NOMO-1 treated with dmso at 0.1 percent for 144 hours (cell line): Measurements from ENCODE around the gene PMEL.
"Not testable (repeated sequence)": the region's sequence is repeated elsewhere in the genome, so short reads cannot be mapped to it uniquely, and the experiment has no call there.

ENCODE experiments used
- DNase-seq: peaks from one replicate; lab custom pipeline; 2025; ENCODE audit not compliant: unreplicated experiment; lab: John Stamatoyannopoulos, UW

PMEL gene

DNA sequence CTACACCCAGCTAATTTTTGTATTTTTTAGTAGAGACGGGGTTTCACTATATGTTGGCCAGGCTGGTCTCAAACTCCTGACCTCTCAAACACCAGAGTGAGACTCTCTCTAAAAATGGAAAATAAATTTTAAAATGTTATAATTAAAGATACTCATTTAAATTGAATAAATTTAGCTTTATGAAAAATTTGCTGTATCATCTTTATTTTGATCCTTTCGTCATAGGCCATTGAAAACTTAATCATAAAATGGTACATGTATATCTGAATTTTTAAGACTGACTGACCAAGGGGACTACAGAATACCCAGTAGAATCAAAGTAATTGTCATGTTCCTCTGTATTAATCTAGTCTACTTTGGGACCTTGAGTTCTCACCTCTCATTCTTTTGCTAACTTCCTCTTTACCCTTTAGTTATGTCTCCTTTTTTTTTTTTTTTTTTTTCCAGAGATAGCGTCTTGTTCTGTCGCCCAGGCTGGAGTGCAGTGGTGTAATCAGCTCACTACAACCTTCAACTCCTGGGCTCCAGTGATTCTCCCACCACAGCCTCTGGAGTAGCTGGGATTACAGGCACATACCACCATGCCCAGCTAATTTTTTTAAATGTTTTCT lies 17.5 kb upstream of the PMEL start:
- DNase-seq, result no peak

DNA sequence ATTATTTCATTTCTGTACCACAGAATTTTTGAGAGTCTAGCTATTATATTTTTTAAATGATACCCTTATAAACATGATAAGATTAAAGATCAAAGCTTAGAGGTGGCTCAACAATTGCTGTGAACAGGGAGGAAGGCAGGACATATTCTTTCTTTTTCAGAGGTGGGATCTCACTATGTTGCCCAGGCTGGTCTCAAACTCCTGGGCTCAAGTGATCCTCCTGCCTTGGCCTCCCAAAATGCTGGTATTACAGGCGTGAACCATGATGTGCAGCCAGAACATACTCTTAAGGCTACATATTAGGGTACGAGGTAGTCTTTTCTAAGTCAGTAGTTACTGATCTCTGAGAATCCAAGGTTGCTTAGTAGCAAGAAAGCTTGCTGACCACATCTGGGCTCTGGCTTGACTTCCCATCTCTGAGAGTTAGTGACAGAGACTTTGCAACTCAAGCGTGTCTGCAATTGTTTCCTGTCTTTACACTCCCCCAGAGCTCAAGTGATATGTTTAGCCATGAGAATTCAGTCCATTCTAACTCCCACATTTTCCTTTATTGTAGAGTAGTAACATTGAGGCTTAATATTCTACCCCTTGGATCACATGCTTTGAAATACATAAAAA lies 16.6 kb upstream of the PMEL start:
- DNase-seq, result no peak

DNA sequence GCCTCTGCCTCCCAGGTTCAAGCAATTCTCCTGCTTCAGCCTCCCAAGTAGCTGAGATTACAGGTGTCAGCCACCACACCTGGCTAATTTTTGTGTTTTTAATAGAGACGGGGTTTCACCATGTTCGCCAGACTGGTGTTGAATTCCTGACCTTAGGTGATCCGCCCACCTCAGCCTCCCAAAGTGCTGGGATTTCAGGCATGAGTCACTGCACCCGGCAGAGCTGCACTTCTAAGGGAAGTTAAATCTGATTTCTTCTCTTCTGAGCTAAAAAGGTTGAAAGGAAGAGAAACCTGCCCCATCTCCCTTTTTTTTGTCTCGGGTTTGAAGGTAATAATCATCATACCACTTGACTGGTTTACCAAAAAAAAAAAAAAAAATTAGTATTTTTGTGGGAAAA lies 16.0 kb upstream of the PMEL start:
- DNase-seq, result not testable (repeated sequence)

DNA sequence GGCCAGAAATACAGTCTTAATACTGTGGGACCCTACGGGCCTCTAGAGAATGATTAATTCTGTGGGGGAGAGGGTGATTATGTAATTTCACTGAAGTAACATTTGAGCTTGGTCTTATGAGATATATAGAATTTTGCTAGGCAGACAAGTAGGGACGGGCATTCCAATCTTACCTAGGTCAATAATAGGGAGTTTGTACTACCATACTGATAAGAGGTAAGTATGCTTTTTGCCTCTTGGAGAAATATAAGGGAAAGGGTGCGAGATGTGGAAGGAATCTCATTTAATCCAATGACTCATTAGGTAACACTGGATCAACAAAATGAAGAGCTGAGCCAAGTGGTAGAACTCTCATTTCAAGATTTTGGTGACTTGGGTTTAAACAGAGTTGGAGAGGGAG lies 13.2 kb upstream of the PMEL start:
- no peak for DNase-seq

DNA sequence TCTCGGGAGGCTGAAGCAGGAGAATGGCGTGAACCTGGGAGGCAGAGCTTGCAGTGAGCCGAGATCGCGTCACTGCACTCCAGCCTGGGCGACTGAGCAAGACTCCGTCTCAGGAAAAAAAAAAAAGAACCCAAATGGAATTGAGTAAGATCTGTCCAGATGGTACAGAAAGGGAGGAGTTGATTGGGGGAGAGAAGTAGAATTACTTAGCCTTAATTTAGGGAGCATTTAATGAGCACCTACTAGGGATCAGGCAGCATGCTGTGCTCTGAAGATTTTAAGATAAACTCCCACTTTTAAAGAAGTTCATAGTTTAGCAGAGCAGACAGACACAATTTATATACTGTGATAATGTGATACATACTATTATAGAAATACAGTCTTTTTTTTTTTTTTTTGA lies 12.6 kb upstream of the PMEL start:
- no peak for DNase-seq

DNA sequence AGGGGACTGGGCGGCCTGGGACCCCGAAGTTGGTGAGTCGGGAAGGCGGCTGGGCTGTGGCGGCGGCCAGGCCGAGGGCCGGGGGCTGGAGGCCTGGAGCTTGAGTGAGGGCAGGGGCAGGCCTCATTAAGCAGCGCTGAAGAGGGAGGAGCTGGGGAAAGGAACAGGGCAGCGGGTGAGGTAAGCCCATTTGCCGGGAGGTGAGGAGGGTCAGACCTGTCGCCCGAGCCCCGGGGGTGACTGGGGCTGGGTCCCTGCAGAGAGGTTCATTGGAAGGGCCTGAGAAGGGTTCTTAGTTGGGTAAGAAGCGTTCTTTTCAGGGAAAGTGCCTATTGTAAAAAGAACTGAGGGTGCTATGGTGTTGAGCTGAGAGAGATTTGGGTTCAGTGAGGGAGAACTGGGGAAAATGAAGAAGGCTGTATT lies 8.5 kb upstream of the PMEL start:
- peak; percentile 32 for DNase-seq

DNA sequence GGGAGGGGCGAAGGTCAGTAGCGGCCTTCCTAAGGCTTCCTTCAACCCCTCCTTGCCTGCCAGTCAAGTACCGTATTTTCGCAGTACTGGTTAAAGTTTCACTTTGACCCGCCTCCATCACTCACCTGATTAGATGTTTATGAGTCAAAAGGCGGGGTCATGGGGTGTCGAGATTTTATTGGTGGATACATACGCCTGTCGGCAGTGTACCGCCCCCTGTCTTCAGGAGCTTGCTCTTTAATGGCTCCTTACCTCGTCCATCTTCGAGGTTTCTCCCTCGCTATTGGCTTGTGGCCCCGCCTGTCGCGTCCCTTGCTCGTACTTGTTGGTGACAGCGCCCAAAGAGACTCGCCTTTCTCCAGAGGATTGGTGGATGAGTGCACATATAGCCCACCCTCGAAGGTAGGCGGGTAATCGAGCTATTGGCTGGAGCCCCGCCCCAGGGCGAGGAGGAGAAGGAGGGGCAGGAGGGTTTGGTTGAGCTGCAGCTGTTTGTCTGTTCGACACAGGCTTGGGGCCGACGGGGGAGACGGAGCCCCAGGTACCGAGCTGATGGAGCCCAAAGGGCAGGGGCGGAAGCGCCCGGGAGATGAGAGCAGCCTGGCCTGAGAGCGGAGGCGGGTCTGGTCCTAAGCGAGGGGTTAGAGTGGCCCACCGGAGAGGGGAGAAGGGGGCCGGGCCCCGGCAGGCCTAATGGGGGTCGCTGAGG lies 7.9 kb upstream of the PMEL start, which contains the start of gene RAB5B:
TSS of gene RAB5B (plus strand) at position 480 of the 709 bp plus-strand sequence. CDS start 12,883 bp downstream, outside the sequence.
- DNase-seq, result peak; percentile 100

DNA sequence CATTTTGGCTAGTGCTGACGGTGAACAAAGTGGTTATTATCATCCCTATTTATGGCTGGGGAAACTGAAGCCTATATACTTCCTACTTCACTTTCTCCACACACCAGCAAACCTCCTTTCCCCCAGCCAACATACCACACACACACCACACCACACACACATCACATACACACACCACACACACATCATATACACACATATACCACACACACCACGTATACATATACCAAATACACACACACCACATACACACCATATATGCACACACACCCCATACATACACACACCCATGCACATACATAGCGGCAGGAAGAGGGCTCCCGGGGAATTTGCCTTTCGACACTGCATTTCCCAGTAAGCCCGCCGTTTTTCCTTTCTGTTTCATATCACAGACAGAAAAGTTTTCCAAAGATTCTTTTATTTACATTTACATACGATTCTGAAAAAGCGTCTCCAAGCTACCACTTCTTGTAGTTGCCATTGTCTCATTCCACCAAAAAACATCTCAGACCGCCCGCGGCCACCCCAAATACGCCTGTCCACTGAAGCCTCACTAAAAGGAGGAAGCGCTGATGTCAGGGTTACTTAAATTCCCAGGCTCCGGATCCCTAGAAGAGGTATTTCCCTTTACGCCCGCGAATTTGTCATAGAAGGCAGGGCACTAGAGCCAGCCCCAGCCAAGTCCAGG lies 7.2 kb upstream of the PMEL start:
- no peak for DNase-seq

DNA sequence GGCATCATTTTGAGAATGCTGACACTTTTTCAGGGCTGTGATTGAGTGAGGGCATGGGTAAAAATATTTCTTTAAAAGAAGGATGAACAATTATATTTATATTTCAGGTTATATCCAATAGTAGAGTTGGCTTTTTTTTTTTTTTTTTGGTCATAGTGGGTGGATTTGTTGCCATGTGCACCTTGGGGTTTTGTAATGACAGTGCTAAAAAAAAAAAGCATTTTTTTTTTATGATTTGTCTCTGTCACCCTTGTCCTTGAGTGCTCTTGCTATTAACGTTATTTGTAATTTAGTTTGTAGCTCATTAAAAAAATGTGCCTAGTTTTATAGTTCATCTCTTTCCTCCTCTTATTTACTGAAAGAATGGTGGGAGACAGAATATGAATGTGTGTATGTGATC lies 6.6 kb upstream of the PMEL start:
- no peak for DNase-seq

DNA sequence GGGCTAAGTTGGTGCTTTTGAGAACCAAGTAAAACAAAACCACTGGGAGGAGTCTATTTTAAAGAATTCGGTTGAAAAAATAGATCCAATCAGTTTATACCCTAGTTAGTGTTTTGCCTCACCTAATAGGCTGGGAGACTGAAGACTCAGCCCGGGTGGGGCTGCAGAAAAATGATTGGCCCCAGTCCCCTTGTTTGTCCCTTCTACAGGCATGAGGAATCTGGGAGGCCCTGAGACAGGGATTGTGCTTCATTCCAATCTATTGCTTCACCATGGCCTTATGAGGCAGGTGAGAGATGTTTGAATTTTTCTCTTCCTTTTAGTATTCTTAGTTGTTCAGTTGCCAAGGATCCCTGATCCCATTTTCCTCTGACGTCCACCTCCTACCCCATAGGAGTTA lies 6.2 kb upstream of the PMEL start:
- DNase-seq, result no peak

DNA sequence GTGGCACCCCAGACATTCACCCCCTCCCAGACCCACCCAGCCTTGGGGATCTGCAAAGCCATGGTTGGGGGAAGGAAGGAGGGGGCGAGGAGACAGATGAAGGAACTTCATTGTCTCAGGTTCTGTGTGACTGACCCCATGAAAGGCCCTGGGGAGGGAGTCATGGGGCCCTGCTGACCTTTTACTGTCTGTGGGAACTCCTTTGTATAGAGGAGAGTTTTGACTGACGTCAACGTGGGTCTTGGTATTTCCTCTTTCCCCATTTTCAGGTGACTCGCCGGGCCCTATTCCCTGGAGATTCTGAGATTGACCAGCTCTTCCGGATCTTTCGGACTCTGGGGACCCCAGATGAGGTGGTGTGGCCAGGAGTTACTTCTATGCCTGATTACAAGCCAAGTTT lies 4.9 kb upstream of the PMEL start:
- no peak for DNase-seq

DNA sequence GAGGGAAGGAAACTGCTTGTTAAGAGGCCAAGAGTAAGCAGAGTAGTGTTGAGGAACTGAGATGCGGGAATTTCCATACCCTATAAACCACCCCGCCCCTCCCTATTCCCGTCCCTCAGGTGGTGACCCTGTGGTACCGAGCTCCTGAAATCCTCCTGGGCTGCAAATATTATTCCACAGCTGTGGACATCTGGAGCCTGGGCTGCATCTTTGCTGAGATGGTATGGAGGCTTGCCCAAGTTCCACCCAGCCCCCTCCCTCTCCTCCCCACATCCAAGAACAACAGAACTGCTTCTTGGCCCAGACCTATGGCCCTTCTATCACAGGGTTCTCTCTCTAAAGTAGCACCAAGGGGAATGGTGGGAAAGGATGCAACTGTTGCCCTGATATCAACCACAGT lies 3.5 kb upstream of the PMEL start:
- DNase-seq, result no peak

DNA sequence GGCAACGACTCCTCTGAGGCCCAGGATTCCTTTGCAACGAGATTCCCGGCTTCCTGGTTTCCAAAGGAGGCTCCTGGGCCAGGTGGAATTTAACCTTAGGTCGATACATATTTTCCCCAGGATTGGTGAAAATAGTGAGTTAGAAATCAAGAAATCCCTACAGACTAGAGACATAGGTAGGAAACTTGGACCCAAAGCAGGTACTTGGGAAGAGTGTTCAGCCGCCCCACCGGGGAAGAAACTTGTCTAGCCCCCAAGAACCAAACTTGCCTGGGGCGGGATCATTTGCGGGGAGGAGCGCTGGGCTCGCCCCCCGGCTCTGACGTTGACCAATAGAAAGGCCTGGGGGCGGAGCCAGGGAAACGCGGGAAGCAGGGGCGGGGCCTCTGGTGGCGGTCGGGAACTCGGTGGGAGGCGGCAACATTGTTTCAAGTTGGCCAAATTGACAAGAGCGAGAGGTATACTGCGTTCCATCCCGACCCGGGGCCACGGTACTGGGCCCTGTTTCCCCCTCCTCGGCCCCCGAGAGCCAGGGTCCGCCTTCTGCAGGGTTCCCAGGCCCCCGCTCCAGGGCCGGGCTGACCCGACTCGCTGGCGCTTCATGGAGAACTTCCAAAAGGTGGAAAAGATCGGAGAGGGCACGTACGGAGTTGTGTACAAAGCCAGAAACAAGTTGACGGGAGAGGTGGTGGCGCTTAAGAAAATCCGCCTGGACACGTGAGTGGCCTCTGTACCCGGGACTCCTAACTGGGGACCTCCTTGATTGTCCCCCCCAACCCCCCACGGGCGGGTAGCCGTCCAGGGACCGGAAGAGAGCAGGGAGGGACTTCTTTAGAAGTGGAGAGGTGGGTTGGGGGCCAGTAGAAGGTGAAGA lies 803 bp upstream of the PMEL start, which contains the start of gene CDK2:
TSS of gene CDK2 (plus strand) at position 423 of the 874 bp plus-strand sequence. CDS start at position 602, 179 bp downstream.
- DNase-seq, result peak; percentile 82

DNA sequence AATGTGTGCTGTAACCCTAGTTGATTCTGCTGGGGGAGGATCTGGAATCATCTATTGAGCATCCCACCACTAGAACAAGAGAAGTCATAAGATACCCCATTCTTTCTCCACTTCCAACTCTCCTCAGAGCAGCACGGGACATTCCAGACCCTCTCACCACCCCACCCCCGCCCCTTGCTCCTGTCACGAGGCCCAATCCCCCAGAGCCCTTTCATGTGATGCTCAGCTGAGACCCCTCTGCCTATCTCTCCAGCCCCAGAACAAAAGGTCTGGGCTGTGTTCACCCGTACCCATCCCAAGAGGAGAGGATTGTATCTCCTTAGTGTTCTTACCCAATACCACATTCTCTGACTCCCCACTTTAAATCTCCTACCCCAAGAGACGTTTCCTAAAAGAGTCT lies 602 bp downstream of the PMEL start:
- DNase-seq, result no peak

DNA sequence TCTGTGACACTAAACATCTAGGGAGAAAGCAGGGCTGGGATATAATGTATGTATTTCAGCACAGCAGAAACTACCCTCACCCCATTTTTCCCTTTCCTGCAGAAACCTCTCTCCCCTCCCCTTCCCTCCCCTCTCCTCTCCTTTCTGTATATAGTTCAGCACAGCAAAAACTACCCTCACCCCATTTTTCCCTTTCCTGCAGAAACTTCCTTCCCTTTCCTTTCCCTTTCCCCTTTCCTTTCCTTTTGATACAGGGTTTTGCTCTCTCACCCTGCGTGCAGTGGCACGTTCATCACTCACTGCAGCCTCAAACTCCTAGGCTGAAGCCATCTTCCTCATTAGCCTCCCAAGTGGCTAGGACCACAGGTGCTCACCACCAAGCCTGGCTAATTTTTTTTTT lies 2.1 kb downstream of the PMEL start:
- DNase-seq, result no peak

DNA sequence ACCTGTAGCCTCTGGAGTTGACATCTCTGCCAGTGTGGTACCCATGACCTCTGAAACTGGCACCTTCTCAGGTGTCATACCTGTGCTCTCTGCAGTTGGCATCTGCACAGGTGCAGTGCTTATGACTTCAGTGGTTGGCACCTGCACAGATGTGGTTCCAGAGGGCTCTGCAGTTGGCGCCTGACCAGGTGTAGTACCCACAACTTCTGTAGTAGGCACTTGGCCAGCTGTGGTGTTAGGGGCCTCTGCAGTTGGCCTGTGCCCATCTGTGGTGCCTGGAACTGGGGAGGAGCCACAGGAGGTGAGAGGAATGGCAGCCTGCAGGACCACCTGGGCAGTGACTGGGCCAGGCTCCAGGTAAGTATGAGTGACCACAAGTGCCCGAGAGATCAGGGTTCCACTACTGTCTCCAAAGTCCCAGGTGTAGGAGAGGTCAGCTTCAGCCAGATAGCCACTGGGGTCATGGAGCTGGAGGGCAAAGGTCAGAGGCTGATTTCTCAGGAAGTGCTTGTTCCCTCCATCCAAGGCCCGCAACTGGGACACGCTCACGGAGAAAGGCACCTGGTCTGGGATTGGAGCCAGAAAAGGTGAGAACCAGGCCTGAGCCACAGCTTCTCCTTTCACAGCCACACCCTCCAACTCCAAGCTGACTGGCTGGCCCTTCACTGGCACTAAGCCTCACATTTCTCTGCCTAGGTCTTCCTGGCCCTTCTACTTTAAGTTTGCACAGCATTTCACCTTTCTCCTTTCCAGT lies 8.6 kb downstream of the PMEL start:
- no peak for DNase-seq

DNA sequence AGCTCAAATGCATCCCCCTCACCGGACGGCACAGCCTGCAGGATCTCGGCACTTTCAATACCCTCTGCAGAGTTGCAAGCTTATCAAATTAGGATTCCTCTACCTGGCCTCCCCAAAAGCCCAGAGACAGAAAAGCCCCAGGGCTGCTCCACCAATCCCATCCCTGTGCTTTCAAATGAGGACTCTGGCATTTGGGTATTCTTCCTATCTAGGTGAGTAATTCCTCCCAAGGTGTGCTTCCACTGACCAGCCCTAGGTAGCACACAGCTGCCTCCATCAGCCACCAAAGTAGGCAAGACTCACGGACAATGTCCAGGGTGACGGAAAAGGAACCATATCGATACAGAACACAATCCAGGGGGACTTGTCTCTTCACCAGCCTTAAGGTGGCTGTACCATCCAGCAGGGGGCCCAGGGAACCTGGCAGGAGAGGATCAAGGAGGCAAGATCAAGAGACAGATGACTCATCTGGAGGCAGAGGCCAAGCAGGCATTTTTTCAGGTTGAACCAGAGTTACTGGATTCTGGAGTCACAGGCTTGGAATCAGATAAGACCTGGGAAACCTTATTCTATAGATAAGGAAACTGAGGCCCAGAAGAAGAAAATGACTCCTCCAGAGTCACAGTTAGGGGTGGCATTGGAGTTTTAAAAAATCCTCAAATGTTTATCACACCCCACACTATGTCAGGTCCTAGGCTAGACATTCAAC lies 9.9 kb downstream of the PMEL start:
- no peak for DNase-seq

DNA sequence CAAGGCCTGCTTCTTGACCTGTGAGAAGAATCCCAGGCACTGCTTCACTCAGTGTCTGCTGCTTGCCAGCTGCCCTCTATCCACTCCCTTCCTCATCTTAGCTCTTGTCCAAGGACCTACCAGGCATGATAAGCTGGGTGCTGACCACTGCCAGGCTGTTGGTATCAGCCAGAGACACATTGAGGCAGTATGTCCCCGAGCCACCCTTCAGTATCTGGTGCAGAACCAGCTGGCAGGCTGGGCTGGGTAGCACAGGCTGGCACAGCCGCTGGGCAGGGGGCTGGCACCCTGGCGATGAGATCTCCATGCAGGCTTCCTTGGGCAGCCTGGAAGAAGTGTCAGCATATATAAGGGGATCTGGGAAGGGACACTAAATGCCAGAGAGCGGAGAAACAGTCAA lies 10.5 kb downstream of the PMEL start:
- DNase-seq, result no peak

DNA sequence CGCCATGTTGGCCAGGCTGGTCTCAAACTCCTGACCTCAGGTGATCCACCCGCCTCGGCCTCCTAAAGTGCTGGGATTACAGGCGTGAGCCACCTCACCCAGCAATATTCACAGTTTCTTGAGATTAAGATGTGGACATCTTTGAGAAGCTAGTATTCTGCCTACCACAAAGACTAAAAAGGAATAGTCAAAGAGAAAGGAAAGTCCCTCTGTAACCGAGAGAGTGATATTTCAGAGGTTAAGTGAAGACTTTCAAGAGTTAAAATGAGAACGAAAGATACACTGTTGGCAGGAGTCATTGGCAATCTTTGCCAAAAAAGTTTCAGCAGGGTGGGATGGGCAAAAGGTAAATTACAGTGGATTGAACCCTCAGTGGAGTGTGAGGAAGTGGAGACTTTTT lies 19.3 kb downstream of the PMEL start:
- DNase-seq, result no peak
